Islet precursor cell (in vitro differentiated cells): ENCODE results near the gene SGCD.
"Not testable (repeated sequence)": the region's sequence is repeated elsewhere in the genome, so short reads cannot be mapped to it uniquely, and the experiment has no call there.

Experiments used
- DNase-seq: peaks from one replicate; pipeline ENCODE4 v3.0.0-alpha.2; 2018

The SGCD gene

GRCh38 chr5:156587012-156587411 is 260.0 kb downstream of the SGCD start:
- DNase-seq, result no peak

- DNase-seq, result no peak
These were observed 261.3 kb downstream of the SGCD start for GRCh38 chr5:156588306-156588705.

- no peak for DNase-seq
These were observed 262.4 kb downstream of the SGCD start for GRCh38 chr5:156589104-156589945.

- no peak for DNase-seq
These were observed 262.9 kb downstream of the SGCD start for GRCh38 chr5:156589946-156590216.

DNA sequence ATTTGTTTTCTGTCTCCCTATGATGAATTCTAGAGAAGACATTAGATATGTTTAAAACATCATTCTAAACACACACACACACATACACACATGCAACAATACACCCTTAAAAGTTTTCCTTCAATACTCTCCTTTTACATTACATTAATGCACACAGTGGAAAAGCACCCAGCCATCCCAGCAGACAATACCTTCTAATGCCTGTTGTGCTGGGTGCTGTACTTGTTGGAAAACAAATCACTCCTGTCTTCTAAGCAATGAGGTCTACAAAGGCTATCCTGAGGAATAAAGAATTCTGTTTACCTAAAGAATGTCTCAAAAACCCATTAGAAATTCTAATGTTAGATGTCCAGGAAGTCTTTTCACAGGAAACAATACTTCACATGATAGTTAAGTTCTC is 264.0 kb downstream of the SGCD start:
- no peak for DNase-seq

GRCh38 chr5:156591631-156592030 is 264.7 kb downstream of the SGCD start:
- DNase-seq, result no peak

- DNase-seq, result no peak
These were observed 266.6 kb downstream of the SGCD start for GRCh38 chr5:156593546-156593945.

GRCh38 chr5:156594406-156594805 is 267.4 kb downstream of the SGCD start:
- no peak for DNase-seq

GRCh38 chr5:156595132-156595787 is 268.3 kb downstream of the SGCD start:
- DNase-seq, result peak; percentile 88

DNA sequence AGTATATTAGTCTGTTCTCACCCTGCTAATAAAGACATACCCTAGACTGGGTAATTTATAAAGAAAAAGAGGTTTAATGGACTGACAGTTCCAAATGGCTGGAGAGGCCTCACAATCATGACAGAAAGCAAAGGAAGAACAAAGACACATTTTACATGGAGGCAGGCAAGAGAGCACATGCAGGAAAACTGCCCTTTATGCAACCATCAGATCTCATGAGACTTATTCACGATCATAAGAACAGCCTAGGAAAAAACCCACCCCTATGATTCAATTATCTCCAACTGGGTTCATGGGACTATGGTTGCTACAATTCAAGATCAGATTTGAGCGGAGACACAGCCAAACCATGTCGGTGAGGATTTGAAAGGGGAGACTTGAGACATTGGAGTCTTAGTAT is 270.3 kb downstream of the SGCD start:
- no peak for DNase-seq

GRCh38 chr5:156598964-156599363 is 272.0 kb downstream of the SGCD start:
- no peak for DNase-seq

GRCh38 chr5:156610582-156610981 is 283.6 kb downstream of the SGCD start:
- DNase-seq, result not testable (repeated sequence)

- DNase-seq, result no peak
These were observed 288.9 kb downstream of the SGCD start for GRCh38 chr5:156615901-156616300.

DNA sequence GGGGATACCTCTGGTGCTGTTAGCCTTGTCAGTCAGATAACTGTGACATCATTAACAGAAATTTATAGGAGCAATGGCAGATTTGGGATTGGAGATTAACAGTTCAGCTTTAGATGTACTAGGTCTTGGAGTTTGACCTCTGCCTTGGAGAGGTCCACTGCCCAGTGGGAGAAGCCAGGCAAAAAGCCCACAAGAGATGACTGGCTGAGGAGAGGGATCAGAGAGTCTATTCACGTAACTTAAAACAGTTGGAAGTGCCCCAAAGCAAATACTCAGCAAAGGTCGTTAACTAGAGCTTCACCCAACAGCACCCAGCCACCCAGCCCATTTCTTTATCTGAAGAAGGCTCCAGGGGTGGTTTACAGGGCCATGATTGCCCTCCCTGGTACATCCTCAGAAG is 290.5 kb downstream of the SGCD start:
- DNase-seq, result no peak

DNA sequence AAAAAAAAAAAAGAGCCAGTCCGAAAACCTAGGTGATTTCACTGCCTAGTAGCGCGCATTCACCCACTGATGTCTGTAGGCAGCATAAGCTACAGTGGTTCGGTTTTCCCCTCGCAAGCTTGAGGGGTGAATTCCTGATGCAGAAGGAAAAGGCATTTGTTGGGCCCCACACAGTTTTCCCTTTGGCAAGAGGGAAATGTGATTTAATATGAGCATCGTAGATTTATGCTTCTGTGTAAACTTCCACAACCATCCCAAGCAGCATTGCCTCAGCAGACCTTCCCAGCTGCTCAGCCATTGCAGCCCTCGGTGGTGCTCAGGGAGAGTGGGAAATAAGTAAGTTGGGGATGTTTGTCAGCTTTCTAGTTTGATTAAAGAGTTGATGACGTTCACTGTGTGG is 291.6 kb downstream of the SGCD start:
- no peak for DNase-seq

GRCh38 chr5:156621719-156622118 is 294.8 kb downstream of the SGCD start:
- DNase-seq, result no peak

GRCh38 chr5:156623381-156624040 is 296.5 kb downstream of the SGCD start:
- DNase-seq, result no peak

GRCh38 chr5:156624686-156625085 is 297.7 kb downstream of the SGCD start:
- DNase-seq, result no peak

DNA sequence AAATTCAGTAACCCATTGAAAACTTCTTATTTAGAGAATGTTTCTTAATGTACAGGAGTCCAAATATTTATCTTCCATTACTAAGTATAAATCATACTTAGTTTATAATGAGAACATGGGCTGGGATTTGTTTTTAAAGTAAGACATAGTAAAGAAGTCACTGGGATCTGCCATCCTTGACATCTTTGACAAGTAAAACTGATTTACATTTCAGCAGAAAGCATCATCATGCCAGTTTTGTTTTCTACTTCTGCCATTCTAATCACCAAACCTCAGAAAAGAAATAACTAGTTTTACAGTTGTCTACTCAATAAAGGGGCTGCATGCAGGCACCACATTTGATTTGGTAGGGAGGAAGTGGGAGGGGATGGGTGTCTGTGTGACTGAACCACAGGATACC is 301.5 kb downstream of the SGCD start:
- DNase-seq, result no peak

DNA sequence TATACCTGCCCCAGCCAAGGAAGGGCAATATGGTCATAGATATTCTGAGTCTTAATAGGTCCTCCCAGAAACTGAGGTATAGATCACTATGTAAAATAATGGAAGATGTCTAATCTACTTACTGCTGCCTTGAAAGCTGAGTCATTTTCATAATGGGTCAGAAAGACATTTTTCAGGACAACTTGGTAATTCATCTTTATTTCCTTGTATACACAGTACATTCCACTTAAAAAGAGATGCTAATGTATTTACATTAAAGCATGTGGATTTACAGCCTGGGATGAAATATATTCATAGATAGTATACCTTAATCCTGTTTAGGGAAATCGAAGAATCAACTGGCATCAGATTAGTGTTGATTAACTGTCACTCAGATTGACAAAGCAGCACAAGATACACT is 304.0 kb downstream of the SGCD start:
- no peak for DNase-seq

- no peak for DNase-seq
These were observed 307.3 kb downstream of the SGCD start for GRCh38 chr5:156634301-156634700.

- DNase-seq, result no peak
These were observed 313.8 kb downstream of the SGCD start for GRCh38 chr5:156640691-156641241.

- DNase-seq, result no peak
These were observed 314.7 kb downstream of the SGCD start for GRCh38 chr5:156641686-156642085.

- DNase-seq, result peak; percentile 55
These were observed 320.1 kb downstream of the SGCD start for GRCh38 chr5:156647034-156647451.
